HepG2 (cell line): Measurements from ENCODE around the gene TAOK3. TPM values are rescaled to one million over a fixed set of nuclear protein-coding genes. Genes with fewer than 3 reads are reported as not detected.
A peak's percentile ranks its signal among the peaks of the same experiment; 100 is the strongest.

Experiments
- FOXK1 ChIP-seq: sonication (generic); formaldehyde crosslinking; IDR thresholded peaks from 2 replicates; pipeline ENCODE4 v1.4.0; 2020; ENCODE audit warnings: low read depth, missing genetic modification reagents, borderline replicate concordance
- HDAC2 ChIP-seq: sonication (generic); formaldehyde crosslinking; IDR thresholded peaks from 2 replicates; pipeline ENCODE4 v1.4.0; 2020; ENCODE audit warnings: missing genetic modification reagents
- HNRNPUL1 ChIP-seq: fragments of 200-400 bp; formaldehyde crosslinking; IDR thresholded peaks from 2 replicates; pipeline ENCODE4 v1.6.1; 2017; ENCODE audit warnings: low read depth, mild to moderate bottlenecking, low read length, moderate library complexity
- KAT8 ChIP-seq: IDR thresholded peaks from 2 replicates; pipeline ENCODE4 v1.6.1; 2016; ENCODE audit warnings: missing genetic modification reagents, missing compliant biosample characterization
- MIER2 ChIP-seq: IDR thresholded peaks from 2 replicates; pipeline ENCODE4 v1.6.1; 2016; ENCODE audit warnings: missing biosample characterization, missing genetic modification reagents
- MTF1 ChIP-seq: sonication (generic); formaldehyde crosslinking; IDR thresholded peaks from 2 replicates; pipeline ENCODE4 v1.5.0; 2020; ENCODE audit warnings: missing genetic modification reagents
- NCOA5 ChIP-seq: sonication (generic); formaldehyde crosslinking; IDR thresholded peaks from 2 replicates; pipeline ENCODE4 v1.4.0; 2020; ENCODE audit warnings: missing genetic modification reagents
- PITX1 ChIP-seq: sonication (generic); formaldehyde crosslinking; IDR thresholded peaks from 2 replicates; pipeline ENCODE4 v1.5.1; 2020; ENCODE audit warnings: mild to moderate bottlenecking, missing genetic modification reagents
- SP1 ChIP-seq, 2 experiments: fragments of 450-650 bp in 1 of 2; sonication (generic) in 1 of 2; formaldehyde crosslinking in 1 of 2; IDR thresholded peaks; 2 replicates each; pipeline versions ENCODE4 v1.4.0 to v1.6.1; 2016 to 2020; ENCODE audit warnings: missing genetic modification reagents in 1 of 2
- SRSF9 ChIP-seq: fragments of 200-400 bp; formaldehyde crosslinking; IDR thresholded peaks from 2 replicates; pipeline ENCODE4 v1.6.1; 2018; ENCODE audit warnings: borderline replicate concordance, mild to moderate bottlenecking, low read depth, low read length; ENCODE audit not compliant: insufficient read depth, poor library complexity, severe bottlenecking
- TCF7L2 ChIP-seq: IDR thresholded peaks from 2 replicates; pipeline ENCODE4 v1.6.1; 2011; ENCODE audit warnings: mild to moderate bottlenecking, low read depth, low read length, moderate library complexity
- ZNF264 ChIP-seq: sonication (generic); formaldehyde crosslinking; IDR thresholded peaks from 2 replicates; pipeline ENCODE4 v1.4.0; 2020; ENCODE audit warnings: missing genetic modification reagents
- ZNF776 ChIP-seq: sonication (generic); formaldehyde crosslinking; IDR thresholded peaks from 2 replicates; pipeline ENCODE4 v1.4.0; 2020; ENCODE audit warnings: mild to moderate bottlenecking, missing genetic modification reagents
- polyA plus RNA-seq, 8 experiments: library from polyadenylated mRNA; depleted of rRNA in 3 of 8; stranded (reverse) in 7 of 8; unstranded in 1 of 8; fragments of >200 nt; fragmentation: Illumina TruSeq in 4 of 8; extraction: Trizol in 4 of 8; gene quantifications; 2 replicates each; pipeline versions ENCODE4 v1.2.1 to v1.2.3, GENCODE V29; 2011 to 2016; ENCODE audit warnings: low read depth in 4 of 8, missing spikeins in 1 of 8, mixed read lengths in 1 of 8; ENCODE audit not compliant: insufficient read depth in 1 of 8
- total RNA-seq, 5 experiments: library from RNA; depleted of rRNA; stranded (reverse); fragments of >200 nt; fragmentation: Illumina TruSeq; extraction: Trizol; gene quantifications; 2 replicates each; pipeline ENCODE4 v1.2.3, GENCODE V29; 2016; ENCODE audit warnings: low read depth in 1 of 5
- TF ChIP-seq, protein P1 (sequence below): sonication (generic); formaldehyde crosslinking; IDR thresholded peaks from 2 replicates; pipeline ENCODE4 v1.5.0; 2020; ENCODE audit warnings: mild to moderate bottlenecking, missing genetic modification reagents, borderline replicate concordance
- TF ChIP-seq, protein P2 (sequence below): fragments of 450-650 bp; IDR thresholded peaks from 2 replicates; pipeline ENCODE4 v1.6.1; 2017; ENCODE audit warnings: mild to moderate bottlenecking
- TF ChIP-seq, protein P3 (sequence below): conservative IDR thresholded peaks from 2 replicates; pipeline ENCODE4 v1.6.1; 2018; ENCODE audit warnings: missing genetic modification reagents

Gene TAOK3
- total and polyA plus RNA-seq, 2 of the 13 experiments (the other 11 are each of a cell fraction or from before 2014, with no cell fraction given), result 10.4 to 12.3 TPM

DNA sequence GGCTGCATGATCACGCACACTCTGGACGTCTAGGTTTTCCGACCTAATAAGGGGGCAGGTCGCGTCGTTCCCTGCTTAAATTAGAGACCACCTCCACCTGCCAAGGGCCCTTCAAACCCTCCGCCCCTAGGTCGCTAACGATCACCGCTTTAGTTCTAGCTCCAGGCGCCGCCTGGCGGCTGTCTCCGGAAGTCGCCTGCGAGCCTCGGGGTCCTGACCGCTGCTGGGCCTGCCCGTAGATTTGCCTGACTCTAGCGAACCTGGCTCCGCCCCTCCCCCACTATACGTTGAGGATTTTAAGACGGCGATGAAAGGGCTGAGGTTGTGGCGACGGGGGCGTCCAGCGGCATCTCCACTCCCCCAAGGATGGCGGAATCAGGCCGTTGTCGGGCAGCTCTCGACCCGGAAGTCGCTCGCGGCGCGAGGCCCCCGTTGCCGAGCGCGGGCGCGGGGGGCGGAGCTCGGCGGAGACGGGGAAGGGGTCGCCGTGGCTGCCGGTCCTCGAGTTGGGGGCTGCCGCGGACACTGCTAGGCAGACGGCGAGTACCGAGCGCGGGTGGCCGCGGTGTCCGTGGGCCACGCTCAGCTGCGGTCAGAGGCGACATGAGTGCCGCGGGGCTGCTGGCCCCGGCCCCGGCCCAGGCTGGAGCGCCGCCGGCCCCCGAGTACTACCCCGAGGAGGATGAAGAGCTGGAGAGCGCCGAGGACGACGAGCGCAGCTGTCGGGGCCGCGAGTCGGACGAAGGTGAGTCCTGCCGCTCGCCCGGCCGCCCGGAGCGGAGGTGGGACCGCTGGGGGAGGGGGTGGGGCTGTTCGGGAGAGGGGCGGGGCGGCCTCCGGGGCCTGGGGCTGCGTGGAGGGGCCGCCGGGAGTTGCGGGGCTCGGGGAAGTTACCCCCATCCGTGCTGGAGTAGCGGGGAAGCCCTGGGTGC, 3.6 kb upstream of the TAOK3 start, which contains the start of gene SUDS3 (continued):
- TF ChIP-seq, protein P1, sequence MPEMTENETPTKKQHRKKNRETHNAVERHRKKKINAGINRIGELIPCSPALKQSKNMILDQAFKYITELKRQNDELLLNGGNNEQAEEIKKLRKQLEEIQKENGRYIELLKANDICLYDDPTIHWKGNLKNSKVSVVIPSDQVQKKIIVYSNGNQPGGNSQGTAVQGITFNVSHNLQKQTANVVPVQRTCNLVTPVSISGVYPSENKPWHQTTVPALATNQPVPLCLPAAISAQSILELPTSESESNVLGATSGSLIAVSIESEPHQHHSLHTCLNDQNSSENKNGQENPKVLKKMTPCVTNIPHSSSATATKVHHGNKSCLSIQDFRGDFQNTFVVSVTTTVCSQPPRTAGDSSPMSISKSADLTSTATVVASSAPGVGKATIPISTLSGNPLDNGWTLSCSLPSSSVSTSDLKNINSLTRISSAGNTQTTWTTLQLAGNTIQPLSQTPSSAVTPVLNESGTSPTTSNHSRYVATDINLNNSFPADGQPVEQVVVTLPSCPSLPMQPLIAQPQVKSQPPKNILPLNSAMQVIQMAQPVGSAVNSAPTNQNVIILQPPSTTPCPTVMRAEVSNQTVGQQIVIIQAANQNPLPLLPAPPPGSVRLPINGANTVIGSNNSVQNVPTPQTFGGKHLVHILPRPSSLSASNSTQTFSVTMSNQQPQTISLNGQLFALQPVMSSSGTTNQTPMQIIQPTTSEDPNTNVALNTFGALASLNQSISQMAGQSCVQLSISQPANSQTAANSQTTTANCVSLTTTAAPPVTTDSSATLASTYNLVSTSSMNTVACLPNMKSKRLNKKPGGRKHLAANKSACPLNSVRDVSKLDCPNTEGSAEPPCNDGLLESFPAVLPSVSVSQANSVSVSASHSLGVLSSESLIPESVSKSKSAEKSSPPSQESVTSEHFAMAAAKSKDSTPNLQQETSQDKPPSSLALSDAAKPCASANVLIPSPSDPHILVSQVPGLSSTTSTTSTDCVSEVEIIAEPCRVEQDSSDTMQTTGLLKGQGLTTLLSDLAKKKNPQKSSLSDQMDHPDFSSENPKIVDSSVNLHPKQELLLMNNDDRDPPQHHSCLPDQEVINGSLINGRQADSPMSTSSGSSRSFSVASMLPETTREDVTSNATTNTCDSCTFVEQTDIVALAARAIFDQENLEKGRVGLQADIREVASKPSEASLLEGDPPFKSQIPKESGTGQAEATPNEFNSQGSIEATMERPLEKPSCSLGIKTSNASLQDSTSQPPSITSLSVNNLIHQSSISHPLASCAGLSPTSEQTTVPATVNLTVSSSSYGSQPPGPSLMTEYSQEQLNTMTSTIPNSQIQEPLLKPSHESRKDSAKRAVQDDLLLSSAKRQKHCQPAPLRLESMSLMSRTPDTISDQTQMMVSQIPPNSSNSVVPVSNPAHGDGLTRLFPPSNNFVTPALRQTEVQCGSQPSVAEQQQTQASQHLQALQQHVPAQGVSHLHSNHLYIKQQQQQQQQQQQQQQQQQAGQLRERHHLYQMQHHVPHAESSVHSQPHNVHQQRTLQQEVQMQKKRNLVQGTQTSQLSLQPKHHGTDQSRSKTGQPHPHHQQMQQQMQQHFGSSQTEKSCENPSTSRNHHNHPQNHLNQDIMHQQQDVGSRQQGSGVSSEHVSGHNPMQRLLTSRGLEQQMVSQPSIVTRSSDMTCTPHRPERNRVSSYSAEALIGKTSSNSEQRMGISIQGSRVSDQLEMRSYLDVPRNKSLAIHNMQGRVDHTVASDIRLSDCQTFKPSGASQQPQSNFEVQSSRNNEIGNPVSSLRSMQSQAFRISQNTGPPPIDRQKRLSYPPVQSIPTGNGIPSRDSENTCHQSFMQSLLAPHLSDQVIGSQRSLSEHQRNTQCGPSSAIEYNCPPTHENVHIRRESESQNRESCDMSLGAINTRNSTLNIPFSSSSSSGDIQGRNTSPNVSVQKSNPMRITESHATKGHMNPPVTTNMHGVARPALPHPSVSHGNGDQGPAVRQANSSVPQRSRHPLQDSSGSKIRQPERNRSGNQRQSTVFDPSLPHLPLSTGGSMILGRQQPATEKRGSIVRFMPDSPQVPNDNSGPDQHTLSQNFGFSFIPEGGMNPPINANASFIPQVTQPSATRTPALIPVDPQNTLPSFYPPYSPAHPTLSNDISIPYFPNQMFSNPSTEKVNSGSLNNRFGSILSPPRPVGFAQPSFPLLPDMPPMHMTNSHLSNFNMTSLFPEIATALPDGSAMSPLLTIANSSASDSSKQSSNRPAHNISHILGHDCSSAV (CRISPR knock-in tag), result 0 out of 2 replicates have a peak, but pooled peaks have one; percentile 77
- peak; percentile 92 for TF ChIP-seq KAT8 (CRISPR knock-in tag)
- TF ChIP-seq HDAC2, result peak; percentile 71
- TF ChIP-seq ZNF776 (CRISPR knock-in tag), result no peak; the same call in 1 of the 2 replicates
- TF ChIP-seq ZNF264 (CRISPR knock-in tag), result no peak
- no peak for TF ChIP-seq SRSF9
- TF ChIP-seq HNRNPUL1, result no peak
- TF ChIP-seq, protein P2, sequence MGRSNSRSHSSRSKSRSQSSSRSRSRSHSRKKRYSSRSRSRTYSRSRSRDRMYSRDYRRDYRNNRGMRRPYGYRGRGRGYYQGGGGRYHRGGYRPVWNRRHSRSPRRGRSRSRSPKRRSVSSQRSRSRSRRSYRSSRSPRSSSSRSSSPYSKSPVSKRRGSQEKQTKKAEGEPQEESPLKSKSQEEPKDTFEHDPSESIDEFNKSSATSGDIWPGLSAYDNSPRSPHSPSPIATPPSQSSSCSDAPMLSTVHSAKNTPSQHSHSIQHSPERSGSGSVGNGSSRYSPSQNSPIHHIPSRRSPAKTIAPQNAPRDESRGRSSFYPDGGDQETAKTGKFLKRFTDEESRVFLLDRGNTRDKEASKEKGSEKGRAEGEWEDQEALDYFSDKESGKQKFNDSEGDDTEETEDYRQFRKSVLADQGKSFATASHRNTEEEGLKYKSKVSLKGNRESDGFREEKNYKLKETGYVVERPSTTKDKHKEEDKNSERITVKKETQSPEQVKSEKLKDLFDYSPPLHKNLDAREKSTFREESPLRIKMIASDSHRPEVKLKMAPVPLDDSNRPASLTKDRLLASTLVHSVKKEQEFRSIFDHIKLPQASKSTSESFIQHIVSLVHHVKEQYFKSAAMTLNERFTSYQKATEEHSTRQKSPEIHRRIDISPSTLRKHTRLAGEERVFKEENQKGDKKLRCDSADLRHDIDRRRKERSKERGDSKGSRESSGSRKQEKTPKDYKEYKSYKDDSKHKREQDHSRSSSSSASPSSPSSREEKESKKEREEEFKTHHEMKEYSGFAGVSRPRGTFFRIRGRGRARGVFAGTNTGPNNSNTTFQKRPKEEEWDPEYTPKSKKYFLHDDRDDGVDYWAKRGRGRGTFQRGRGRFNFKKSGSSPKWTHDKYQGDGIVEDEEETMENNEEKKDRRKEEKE, result no peak
- TF ChIP-seq FOXK1 (CRISPR knock-in tag), result peak; percentile 47; the same call in 1 of the 2 replicates
- TF ChIP-seq MIER2 (CRISPR knock-in tag), result no peak
- TF ChIP-seq, protein P3, sequence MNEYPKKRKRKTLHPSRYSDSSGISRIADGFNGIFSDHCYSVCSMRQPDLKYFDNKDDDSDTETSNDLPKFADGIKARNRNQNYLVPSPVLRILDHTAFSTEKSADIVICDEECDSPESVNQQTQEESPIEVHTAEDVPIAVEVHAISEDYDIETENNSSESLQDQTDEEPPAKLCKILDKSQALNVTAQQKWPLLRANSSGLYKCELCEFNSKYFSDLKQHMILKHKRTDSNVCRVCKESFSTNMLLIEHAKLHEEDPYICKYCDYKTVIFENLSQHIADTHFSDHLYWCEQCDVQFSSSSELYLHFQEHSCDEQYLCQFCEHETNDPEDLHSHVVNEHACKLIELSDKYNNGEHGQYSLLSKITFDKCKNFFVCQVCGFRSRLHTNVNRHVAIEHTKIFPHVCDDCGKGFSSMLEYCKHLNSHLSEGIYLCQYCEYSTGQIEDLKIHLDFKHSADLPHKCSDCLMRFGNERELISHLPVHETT, result peak; percentile 86
- no peak for TF ChIP-seq TCF7L2
- TF ChIP-seq MTF1 (CRISPR knock-in tag), result no peak
- no peak for TF ChIP-seq SP1 (IDR thresholded peaks at IDR 0.05)
- TF ChIP-seq SP1 (CRISPR knock-in tag; IDR thresholded peaks at IDR 0.05), result peak; percentile 79
- no peak for TF ChIP-seq NCOA5 (CRISPR knock-in tag)
- no peak; the same call in 1 of the 2 replicates for TF ChIP-seq PITX1
